Measurements from ENCODE around the gene NEURL1.

Gene NEURL1

DNA sequence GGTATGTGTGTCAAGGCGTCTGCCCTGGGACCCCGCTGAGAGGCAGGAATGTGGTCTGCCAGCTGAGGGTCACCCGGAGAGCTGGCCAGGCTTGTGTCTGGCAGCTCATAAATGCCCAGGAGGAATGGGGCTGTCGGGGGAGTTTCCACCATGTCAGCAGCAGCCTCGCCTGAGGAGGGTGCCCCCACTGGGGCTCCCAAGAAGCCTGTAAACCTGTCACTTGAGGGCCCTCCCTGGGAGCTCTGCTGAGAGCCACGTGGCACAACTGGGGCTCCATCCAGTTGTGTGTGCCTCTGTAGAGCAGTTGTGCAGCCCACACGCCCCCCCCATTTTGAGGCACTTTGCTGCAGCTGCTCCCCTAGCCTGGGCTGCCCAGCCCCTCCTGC, 70.6 kb downstream of the NEURL1 start:
- no peak for DNase-seq (ENCODE audit: low read depth)

DNA sequence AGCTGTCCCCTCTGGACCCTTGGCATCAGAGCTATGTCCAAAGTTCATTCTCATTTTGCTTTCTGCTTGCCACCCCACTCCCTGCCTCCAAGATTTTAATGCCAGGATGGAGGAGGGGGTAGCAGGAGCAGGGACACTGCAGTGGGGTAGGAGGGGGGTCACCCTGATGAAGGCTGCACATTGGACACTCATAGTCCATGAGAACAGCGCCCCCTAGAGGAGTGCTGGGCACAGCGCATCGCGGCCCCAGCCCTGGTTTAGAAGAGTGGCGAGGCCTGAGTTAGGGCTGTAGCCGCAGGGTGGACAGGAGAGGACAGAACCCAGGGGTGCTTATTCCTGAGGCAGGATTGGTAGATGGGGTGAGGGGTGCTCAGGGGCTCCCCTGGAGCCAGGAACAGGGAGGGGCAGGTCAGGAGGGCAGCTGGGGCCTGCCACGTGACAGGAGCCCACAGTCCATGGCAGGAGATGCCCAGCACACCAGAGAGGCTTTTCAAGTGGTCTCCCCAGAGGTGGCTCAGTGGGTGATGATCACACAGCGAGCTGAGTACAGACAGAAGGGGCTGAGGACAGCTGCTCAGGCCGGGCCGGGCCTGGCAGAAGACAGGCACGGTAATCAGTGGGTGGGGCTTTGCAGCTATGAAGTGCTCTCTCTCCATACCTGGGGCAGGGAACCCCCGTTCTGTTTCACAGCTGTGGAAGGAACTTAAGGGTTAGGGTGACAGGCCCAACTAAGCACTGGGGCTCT, 71.4 kb downstream of the NEURL1 start:
- DNase-seq (ENCODE audit: low read depth): no peak

DNA sequence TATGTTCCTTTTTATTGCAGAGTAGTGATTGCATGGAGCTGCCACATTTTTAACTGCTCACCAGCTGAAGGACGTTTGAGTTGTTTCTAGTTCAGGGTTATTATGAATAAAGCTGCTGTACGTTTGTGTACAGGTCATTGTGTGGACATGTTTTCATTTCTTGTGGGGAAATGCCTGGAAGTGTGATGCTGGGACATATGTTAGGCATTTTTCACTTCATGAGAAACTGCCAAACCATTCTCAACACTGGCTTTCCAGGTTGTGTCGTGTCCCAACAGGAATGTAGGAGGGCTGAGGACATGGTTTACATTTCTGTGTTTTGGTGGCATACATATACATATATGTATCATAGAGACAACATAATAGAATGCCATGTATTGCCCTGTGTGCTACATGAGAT, 73.0 kb downstream of the NEURL1 start:
- DNase-seq (ENCODE audit: low read depth): no peak

DNA sequence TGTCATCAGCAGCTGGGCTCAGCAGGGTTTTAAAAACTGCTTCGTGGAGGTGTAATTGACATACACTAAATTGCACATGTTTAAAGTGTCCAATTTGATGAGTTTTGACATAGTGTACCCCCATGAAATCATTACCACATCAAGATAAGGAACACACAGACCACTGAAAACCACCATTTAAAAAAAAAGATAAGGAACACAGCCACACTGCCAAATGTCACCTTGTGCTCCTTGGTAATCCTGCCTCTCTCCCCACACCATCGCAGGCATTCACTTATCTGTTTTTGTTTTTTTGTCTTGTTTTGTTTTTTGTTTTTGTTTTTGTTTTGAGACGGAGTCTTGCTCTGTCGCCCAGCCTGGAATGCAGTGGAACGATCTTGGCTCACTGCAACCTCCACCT, 75.0 kb downstream of the NEURL1 start:
- no peak for DNase-seq (ENCODE audit: low read depth)

DNA sequence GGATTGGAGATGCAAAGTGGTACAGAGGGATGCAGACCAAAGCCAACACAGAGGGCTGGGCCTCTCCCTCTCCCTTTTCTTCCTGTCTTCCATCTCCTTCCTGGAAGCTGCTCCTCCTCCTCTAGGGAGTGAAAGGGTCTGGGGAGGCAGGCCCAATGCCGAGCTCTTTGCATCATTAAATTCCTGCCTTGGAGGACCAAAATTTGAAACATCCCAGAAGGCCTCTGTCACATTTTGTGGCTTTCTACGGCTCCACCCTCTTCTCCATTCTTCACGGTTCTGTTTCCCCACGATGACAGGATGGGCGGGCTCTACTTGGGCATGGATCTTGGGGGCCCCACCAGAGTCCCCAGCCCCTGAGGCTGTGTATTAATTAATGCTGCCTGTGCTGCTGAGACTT, 76.4 kb downstream of the NEURL1 start:
- no peak for DNase-seq (ENCODE audit: low read depth)

DNA sequence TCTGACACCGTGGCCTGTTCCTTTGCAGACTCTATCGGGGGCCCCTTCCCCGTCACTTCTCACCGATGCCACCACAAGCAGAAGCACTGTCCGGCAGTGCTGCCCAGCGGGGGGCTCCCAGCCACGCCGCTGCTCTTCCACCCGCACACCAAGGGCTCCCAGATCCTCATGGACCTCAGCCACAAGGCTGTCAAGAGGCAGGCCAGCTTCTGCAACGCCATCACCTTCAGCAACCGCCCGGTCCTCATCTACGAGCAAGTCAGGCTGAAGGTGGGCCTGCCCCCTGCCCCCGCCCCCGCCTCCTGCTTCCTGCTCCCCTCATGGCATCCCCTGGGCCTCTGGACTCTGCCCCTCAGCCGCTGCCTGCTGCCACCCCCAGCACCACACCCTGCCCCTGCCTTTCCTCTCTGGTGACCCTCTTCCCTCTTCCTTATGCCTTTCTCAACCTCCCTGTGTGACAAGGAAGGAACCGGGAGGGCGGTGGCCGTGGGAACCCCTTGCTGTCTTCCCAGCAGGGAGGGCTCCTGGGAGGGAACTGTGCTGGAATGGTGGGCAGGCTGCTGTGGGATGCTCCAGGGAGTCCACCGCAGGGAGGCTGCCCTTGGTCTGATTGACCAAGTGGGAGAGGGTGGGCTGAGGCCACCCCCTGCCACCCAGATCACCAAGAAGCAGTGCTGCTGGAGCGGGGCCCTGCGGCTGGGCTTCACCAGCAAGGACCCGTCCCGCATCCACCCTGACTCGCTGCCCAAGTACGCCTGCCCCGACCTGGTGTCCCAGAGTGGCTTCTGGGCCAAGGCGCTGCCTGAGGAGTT, 77.5 kb downstream of the NEURL1 start:
- no peak for DNase-seq (ENCODE audit: low read depth)

DNA sequence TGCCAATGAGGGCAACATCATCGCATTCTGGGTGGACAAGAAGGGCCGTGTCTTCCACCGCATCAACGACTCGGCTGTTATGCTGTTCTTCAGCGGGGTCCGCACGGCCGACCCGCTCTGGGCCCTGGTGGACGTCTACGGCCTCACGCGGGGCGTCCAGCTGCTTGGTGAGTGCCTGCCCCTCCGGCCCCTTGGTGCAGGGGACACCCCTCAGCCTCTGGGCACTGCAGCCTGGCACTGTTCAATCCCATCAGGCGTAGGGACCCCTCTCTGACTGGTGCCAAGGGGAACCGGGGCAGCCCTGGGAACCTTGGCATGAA, 78.1 kb downstream of the NEURL1 start:
- DNase-seq (ENCODE audit: low read depth): no peak

DNA sequence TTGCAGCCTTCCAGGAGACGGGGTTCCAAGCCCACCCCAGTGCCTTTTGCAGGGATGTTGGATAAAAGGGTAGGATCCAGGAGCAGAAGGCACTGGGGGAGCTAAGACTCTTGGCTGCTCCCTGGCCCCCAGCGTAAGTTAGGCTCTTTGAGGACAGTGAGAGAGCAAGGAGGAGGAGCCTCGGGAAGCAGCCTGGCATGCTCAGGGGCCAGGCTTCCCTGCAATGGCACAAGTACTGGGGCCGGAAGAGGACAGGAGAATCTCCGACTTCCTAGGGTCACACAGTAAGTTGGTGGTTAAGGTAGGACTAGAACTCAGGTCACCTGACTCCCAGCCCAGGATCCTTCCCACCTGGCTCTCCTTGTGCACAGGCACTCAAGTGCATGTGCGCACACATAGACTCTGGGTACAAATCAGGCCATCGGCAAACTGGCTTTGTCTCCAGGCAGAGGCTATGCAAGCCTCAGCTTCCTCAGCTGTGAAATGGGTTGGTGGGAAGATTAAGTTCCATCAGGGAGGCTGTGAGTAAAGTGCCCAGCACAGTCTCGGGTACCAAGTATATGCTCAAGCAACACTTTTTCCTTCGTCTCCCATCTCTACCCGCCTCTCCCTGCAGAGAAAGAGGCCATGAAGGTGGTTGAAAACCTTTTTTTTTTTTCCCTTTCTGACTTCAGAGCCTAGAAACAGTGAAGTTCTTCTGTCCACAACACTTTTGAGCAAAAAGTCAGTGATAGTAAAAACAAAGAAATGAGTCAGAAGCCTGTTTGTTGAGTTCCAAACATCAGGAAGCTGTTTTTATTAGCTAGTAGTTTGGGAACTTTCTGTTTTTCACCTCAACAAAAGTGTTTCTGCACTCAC, 79.1 kb downstream of the NEURL1 start:
- DNase-seq (ENCODE audit: low read depth): no peak

DNA sequence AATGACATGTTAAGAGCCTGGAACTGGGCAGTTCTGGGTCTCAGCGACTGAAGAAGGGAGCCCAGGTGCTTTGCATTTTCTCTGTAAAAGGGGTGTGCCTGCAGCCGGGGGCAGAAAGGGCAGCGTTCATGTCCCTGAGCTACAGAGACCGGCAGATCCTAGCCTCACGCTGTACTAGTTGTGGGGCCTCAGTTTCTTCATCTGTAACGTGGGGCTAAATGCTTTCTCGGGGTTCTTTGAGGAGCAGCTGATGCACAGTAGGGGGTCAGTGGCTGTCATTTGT, 79.6 kb downstream of the NEURL1 start:
- no peak for DNase-seq (ENCODE audit: low read depth)

DNA sequence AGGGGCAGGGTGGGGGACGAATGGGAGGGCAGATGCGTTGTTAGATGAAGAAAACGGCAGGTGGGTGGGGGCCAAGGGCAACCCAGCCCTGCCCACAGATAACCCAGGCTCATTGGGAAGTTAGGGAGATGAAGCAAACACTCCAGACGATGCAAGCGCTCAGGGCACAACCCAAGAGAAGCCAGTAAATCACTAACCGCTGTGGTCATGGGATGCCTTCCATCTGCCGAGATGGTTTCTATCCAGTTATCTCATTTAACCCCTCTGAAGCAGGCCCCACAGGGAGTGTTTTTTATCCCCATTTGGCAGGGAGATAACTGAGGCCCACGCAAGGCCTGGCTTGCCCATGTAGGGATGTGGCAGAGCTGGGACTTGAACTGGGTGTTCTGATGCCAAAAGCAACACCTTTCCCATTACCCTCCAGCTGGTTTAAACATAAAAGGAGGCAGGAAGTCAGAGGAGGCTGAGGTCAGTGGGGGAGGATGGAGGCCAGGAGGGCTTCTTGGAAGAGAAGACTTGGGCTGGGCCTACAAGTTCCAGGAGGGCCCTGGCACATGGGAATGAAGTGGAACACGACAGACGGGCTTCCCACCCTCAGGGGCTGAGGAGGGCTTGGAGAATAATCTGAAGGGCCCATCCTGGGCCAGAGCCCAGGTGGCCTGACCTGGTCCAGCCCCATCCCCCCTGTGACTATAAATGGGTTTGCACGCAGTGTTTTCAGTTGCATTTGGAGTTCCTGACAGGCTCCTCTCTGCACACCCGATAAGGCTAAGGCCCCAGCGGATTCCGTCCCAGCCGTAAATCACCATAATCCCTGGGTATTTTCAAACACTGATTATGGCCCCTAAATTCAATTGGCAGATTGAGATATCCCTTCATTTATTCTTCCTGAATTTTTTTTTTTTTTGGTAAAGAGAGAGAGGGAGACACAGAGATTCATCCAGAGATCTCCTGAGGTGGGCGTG, 80.9 kb downstream of the NEURL1 start:
- no peak for DNase-seq (ENCODE audit: low read depth)

DNA sequence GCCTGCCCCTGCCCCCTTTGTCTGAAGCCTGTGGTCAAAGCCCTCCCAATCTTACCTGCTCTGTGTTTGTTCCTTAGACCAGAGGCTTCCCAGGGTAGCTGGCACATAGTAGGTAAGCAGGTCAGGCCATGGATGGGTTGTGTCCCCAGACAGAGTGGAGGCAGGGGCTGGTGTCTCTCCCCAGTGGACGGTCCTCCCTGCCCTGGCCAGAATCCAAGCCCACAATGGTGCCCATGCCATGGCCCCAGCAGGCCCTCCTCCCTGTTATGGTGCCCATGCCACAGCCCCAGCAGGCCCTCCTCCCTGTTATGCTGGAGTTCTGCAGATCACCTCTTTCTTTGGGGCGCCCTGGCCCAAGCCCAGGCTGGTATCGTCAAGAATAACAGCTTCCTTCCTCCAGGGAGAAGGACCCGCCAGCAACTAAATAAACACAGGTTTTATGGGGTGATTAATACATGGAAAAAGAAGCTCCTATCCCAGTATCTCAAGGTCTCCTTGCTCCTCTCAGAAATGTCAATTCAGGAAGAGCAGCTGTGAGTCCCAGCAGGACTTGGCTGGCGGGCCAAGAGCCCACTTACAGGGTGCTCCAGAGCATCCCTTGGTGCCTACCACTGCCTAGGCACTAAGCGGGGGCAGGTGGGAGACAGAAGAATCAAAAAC, 82.0 kb downstream of the NEURL1 start:
- no peak for DNase-seq (ENCODE audit: low read depth)

DNA sequence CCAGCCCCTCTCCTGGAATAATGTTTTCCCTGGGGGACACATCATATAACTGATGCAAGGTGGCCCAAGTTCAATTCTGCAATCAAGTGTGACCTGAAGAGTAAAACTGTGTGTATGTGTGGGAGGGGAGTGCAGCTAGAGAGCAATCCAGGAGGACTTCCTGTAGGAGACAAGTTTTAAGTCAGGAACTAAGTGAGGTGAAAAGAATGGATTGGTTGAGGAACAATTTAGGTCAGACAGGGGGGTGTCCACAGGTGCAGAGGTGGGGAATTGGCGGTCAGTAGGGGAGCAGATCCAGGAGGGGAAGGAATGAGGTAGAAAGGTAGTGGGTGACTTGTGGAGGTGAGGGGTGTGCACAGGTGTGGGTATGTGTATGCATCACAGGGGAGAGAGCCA, 82.6 kb downstream of the NEURL1 start:
- no peak for DNase-seq (ENCODE audit: low read depth)

DNA sequence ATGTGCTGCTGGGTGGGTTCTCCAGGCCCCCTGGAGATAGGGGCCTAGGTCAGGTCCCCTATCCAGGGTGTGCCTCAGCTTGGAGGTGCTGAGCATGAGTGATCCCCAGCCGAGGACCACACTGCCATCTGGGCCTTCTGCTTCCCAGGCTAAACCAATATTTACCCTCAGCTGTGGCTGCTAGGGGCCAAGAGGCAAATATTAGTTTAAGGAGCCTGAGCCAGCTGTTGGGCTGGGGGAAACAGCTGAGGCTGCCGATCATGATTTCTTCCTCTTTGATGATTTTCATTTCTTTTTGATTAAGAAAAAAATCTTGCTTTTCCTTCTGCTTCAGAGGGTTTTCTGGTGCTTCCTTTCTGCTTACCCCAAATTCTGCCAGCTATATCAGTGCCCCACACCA, 83.4 kb downstream of the NEURL1 start:
- no peak for DNase-seq (ENCODE audit: low read depth)

DNA sequence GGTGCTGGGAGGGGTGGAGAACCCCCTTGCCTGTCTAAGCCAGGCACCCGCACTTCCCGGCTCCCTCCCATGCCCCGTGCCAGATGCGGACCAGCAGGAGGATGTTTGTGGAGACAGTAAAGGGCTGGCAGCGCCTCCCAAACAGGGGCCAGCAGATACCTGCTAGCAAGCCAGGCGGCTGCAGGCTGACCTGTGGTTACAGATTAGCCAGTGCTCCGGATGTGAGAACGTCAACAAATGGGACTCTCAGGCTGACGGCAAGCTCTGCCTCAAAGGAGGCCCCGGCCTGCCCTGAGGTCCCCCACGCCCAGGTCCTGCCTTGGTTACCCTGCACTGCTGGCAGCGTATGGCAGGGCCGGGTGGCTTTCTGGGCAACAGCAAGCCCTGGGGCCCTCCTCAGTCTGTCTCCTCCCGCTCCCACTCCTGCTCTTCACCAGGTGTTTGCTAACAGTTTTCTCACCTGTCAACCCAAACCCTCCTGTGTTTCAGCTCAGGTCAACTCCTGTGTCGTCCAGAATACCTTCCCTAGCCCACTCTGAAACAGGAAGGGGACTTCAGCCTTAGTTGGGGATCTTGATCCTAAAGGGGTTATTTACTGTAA, 85.4 kb downstream of the NEURL1 start:
- DNase-seq (ENCODE audit: low read depth): no peak

DNA sequence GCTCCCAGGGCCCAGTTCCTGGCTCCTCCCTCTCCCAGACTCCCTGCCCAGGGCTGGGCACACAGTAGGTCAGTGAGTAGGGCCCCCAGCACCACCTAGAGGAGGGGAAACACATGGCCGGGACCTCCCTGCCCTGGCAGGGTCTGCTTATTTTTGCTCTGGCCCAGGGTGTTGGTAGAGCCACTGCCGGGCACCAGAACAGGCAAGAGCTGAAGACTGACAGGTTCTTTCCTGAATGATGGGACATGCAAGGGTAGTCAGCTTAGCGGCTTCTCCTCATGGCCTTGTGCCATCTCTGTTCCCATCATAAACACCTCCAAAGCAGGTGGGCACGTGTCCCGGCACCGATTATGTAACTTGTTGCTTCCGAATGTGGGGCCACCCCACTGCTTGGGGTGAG, 86.5 kb downstream of the NEURL1 start:
- no peak for DNase-seq (ENCODE audit: low read depth)

DNA sequence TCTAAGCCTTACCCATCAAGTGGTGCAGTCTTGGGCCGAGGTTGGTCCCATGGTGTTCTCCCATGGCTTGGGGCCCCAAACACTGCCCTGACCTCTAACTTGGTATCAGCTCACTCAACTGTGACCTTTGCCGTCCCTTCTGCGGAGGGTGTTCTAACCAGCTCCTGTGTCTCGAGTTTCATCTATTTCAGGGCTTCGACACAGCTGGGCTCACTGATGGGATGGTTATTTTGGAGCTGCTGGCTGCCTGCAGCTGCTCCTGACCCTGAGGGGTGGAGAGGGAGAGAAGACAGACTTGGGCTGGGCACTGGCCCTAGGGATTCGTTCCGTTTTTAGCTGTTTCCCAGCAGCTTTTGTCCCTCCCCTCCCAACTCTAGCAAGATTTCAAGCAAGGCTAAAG, 86.9 kb downstream of the NEURL1 start:
- DNase-seq (ENCODE audit: low read depth): no peak

DNA sequence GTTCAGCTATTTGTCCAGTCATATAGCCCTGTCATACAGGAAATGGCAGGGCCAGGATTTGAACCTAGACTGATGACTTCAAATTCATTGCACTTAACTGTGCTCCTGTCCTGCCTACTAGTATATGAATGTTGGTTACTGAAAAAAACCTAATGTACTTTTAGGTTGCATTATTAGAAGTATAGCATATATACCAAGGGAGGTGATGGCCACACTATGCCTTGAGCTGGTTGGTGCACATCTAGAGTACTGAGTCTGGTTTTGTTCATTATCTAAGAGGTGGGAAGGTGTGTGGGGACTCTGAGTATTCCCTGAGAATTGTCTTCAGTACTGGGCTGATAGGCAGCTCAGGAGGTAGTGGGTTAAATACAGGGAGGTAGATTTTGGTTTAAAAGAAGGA, 88.0 kb downstream of the NEURL1 start:
- no peak for DNase-seq (ENCODE audit: low read depth)

DNA sequence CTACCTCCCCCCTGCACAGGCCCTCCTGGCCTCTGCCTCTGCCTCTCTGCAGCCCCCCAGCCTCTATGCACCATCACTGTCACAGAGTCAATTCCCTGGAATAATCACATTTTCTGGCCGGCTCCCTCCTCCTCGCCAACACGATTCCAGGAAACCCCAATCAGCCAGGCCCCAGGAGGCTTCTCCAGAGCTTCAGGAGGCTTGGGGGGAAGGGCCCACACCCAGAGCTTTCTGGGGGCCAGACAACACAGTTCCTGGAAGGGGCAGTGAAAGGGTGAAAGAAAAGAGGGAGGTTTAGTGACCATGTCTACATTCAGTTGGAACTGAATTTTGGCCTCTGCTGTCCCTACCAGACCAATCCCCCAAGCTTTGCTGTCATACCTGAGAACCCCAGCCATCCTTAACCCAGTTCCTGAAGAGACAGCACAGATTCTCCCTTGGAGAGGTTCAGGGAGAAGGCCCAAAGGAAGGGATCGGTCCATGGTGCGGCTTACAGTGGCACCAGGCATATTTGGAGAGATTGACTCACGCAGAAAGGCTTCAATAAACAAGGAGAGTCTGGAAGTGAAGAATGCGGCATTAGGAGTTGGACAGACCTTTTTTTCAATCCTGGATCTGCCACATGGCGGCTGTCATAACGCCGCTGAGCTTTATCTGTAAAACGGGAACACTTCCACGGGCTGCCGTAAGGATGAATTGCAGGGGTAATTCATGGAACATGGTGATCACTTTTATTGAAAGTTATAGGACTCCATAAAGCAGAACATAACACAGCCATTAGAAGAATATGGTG, 89.0 kb downstream of the NEURL1 start:
- no peak for DNase-seq (ENCODE audit: low read depth)

DNA sequence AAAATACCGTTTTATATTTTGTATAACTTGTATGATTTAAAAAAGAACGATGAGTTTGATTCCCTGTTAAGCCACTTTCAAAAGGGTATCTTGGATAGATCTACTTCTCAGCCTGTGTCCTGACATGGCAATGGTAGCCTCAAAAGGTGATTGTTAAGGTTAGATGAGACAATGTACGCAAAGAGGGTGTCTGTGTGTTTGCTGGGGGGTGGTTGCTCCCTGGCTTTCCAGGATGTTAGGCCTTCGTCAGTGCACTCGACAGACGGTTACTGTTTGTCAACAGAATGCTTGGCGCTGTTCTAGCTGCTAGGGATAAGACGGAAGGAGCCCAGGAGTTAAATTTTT, 90.3 kb downstream of the NEURL1 start:
- no peak for DNase-seq (ENCODE audit: low read depth)
